Naive B cell (primary cell): ENCODE results near the gene HEXIM1. TPM values are rescaled to one million over a fixed set of nuclear protein-coding genes. Genes with fewer than 3 reads are reported as not detected.
A peak's percentile ranks its signal among the peaks of the same experiment; 100 is the strongest.
"Not testable (repeated sequence)": the region's sequence is repeated elsewhere in the genome, so short reads cannot be mapped to it uniquely, and the experiment has no call there.

Experiments used
- ATAC-seq, 2 donors: fragments of 150-1000 bp; cut with Tn5 transposase; 2 replicates each; pipeline ENCODE4 v1.10.0; 2021; ENCODE audit warnings: low read depth in 2 of 2, mild to moderate bottlenecking in 2 of 2, moderate library complexity in 2 of 2
- DNase-seq: peaks from one replicate; pipeline ENCODE4 v3.0.0; 2022
- H3K27ac Mint-ChIP-seq, 6 donors: one replicate each; pipeline ENCODE4 v1.8.0; 2020 to 2022; ENCODE audit warnings: mild to moderate bottlenecking in 6 of 6, mixed read lengths in 6 of 6, moderate library complexity in 5 of 6, inconsistent platforms in 2 of 6
- H3K27me3 Mint-ChIP-seq, 3 donors: one replicate each; pipeline ENCODE4 v1.8.0; 2021 to 2022; ENCODE audit warnings: mixed read lengths in 3 of 3, mild to moderate bottlenecking in 1 of 3
- H3K36me3 Mint-ChIP-seq, 2 donors: one replicate each; pipeline ENCODE4 v1.8.0; 2020 to 2022; ENCODE audit warnings: mixed read lengths in 2 of 2, inconsistent platforms in 1 of 2, mild to moderate bottlenecking in 1 of 2
- H3K4me1 Mint-ChIP-seq, 3 donors: one replicate each; pipeline ENCODE4 v1.8.0; 2020 to 2022; ENCODE audit warnings: mixed read lengths in 3 of 3, inconsistent platforms in 1 of 3, mild to moderate bottlenecking in 1 of 3, moderate library complexity in 1 of 3
- H3K4me3 Mint-ChIP-seq, 8 donors: one replicate each; pipeline ENCODE4 v1.8.0; 2020 to 2022; ENCODE audit warnings: mild to moderate bottlenecking in 8 of 8, mixed read lengths in 8 of 8, moderate library complexity in 8 of 8, inconsistent platforms in 2 of 8
- H3K9me3 Mint-ChIP-seq, 7 donors: one replicate each; pipeline ENCODE4 v1.8.0; 2020 to 2022; ENCODE audit warnings: mixed read lengths in 7 of 7, mild to moderate bottlenecking in 5 of 7, inconsistent platforms in 2 of 7, moderate library complexity in 1 of 7
- polyA plus RNA-seq, 6 donors: library from polyadenylated mRNA; unstranded; fragments of 300-500 nt; fragmentation: Illumina TruSeq; gene quantifications; one replicate each; pipeline ENCODE4 v1.2.3, GENCODE V29; 2021; ENCODE audit warnings: low read depth in 6 of 6

Gene HEXIM1
- polyA plus RNA-seq, 6 donors from 2014 or later, result 3.2 to 5.3 (median 4.1) TPM

DNA sequence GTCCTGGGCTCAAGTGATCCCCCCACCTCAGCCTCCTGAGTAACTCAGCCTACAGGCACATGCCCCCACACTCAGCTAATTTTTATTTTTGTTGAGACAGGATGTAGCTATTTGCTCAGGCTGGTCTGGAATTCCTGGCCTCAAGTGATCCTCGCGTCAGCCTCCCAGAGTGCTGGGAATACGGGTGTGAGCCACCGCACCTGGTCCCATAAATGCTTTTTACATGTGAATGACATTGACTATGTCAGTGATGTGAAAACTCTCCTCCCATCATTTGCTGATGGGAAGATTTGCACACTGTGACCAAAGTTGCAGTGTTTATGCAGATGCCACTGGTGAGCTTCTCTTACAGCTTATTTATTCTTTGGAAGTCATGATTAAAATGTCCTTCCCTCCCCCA, 30.9 kb upstream of the HEXIM1 start:
- Mint-ChIP-seq H3K27me3 (peaks cover 0 to 35% (median 23%) of the 10 kb centered on the region in 3 donors), H3K27ac (no peak overlapping the region), H3K4me1 (peaks cover 0 to 2% (median under 1%) of the 10 kb centered on the region in 3 donors), H3K36me3 (no peaks in the 10 kb centered on the region), H3K9me3 (no peaks in the 10 kb centered on the region), H3K4me3 (no peak overlapping the region)
- ATAC-seq, result no peak
- DNase-seq, result no peak

DNA sequence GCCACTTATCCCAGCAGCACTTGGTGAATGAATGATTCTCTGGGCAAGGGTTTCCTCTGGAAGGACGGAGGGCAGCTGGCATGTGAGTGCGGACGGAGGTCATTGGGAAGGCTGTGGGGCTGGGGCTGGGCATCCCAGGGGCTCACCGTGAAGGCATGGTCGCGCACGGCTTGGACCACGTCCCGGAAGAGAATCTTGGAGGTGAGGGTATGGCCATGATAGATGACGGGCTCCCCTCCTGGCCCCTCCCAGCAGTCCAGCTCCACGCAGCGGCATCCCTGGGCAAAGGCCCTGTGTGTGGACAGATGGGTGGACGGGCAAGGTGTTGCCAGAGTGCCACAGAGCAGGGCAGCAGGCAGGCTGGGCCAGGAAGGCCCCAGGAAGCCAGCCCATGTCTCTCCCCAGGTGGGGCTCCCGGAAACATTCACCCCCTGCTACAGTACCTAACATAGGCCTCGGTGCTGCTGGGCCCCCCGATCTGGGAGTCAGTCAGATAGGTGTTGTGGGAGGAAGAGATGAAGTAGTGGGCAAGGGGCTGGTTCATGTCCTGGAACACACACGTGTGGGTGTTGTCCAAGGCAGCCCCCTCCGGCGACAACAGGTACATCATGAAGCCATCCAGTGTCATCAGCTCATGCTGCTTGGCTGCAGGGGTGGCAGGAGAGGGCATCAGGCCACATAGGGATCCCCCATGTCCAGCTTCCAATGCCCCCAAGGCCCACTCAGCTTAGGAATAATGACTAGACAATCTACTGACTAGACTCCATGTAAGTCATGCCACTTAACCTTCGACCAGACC, 30.2 kb upstream of the HEXIM1 start:
- DNase-seq (no peak), ATAC-seq (no peak)
- H3K27me3 Mint-ChIP-seq, result peaks cover 0 to 38% (median 23%) of the 10 kb centered on the region in 3 donors
- H3K4me1 Mint-ChIP-seq, result no peaks in the 10 kb centered on the region
- no peaks in the 10 kb centered on the region for H3K36me3 Mint-ChIP-seq
- no peak overlapping the region for H3K4me3 Mint-ChIP-seq
- H3K9me3 Mint-ChIP-seq, result no peaks in the 10 kb centered on the region
- no peak overlapping the region for H3K27ac Mint-ChIP-seq

DNA sequence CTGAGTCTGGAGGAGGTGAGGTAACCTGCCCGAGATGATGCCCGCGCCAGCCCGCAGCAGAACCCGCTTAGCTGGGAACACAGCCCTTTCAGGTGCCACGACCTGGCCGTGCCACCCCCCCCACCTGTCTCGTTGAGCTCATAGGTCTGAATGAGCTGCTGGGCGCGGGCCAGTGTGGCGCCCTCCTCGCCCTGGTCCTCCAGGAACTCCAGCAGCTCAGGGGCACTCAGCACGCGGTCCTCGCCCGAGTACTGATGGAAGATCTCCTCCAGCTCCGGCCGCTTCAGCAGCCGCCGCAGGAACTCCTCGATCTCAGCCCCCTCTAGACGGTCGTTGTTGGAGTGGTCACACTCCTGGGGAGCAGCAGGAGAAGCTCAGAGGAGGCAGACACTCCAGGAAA, 29.6 kb upstream of the HEXIM1 start:
- H3K36me3 Mint-ChIP-seq, result no peaks in the 10 kb centered on the region
- DNase-seq (no peak), ATAC-seq (no peak)
- no peaks in the 10 kb centered on the region for H3K4me1 Mint-ChIP-seq
- H3K27ac Mint-ChIP-seq, result no peak overlapping the region
- no peak overlapping the region for H3K4me3 Mint-ChIP-seq
- H3K27me3 Mint-ChIP-seq, result peaks cover 0 to 41% (median 23%) of the 10 kb centered on the region in 3 donors
- H3K9me3 Mint-ChIP-seq, result no peaks in the 10 kb centered on the region

DNA sequence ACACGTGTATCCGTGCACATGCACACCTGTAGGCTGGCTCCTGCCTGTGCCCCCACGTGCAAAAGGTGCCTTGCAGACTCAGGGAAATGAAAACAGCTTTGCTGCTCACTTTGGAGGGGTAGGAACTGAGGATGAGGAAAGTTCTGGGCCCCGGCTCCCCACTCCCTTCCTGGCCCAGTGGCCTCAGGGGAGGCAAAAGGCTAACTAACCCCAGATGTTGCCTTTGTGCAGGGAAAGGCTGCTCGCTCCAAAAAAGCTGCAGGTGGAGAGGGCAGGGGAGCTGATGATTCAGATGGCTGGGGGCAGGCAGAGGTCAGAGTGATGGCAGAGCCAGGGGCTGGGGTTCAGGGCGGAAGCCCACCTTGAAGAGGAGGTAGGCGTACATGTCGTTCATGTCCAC, 28.3 kb upstream of the HEXIM1 start:
- no peaks in the 10 kb centered on the region for H3K4me1 Mint-ChIP-seq
- no peak for DNase-seq
- ATAC-seq, result no peak
- no peaks in the 10 kb centered on the region for H3K36me3 Mint-ChIP-seq
- H3K4me3 Mint-ChIP-seq, result no peak overlapping the region
- H3K9me3 Mint-ChIP-seq, result no peaks in the 10 kb centered on the region
- H3K27me3 Mint-ChIP-seq, result peaks cover 0 to 41% (median 23%) of the 10 kb centered on the region in 3 donors
- no peak overlapping the region for H3K27ac Mint-ChIP-seq

DNA sequence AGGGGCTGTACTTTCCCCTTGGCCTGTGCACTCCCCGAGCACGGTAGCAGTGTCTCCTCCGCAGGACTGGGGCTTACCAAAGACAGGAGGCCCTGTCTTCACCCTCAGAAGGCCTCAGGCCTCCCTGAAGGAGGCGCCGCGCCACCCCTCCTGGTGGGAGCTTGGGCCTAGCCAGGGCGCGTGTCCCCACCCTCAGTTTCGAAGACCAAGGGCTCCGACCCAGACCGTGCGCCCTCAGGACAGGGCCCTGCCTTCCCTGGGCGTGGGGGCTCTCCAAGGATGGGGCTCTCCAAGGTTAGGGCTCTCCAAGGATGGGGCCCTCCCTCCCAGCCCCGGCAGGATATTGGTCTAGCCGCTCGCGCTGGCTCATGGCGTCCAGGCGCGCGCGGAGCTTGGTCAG, 27.7 kb upstream of the HEXIM1 start:
- no peak for DNase-seq
- ATAC-seq, result peak in 1 of 2 donors; percentile 23
- Mint-ChIP-seq H3K4me1 (no peaks in the 10 kb centered on the region), H3K4me3 (no peak overlapping the region), H3K27ac (no peak overlapping the region), H3K9me3 (no peaks in the 10 kb centered on the region), H3K36me3 (no peaks in the 10 kb centered on the region), H3K27me3 (peaks cover 0 to 41% (median 22%) of the 10 kb centered on the region in 3 donors)

DNA sequence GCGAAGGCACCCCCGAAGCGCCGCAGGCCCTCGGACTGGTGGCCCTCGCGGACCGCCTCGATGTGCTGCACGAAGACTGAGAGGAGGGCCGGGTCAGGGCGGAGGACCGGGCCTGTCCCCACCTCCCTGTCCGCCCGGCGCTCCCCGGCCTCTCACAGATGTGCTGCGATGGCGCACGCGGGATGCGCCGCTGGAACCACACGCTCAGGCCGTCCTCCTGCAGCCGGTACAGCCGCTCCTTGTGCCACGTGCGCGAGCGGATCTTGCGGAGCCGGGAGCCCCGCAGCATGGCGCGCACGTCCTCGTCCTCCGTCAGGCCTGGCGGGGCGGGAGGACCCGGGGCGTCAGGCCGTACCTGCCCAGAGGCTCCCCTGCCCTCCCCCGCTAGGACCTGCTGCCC, 27.2 kb upstream of the HEXIM1 start:
- no peaks in the 10 kb centered on the region for H3K36me3 Mint-ChIP-seq

DNA sequence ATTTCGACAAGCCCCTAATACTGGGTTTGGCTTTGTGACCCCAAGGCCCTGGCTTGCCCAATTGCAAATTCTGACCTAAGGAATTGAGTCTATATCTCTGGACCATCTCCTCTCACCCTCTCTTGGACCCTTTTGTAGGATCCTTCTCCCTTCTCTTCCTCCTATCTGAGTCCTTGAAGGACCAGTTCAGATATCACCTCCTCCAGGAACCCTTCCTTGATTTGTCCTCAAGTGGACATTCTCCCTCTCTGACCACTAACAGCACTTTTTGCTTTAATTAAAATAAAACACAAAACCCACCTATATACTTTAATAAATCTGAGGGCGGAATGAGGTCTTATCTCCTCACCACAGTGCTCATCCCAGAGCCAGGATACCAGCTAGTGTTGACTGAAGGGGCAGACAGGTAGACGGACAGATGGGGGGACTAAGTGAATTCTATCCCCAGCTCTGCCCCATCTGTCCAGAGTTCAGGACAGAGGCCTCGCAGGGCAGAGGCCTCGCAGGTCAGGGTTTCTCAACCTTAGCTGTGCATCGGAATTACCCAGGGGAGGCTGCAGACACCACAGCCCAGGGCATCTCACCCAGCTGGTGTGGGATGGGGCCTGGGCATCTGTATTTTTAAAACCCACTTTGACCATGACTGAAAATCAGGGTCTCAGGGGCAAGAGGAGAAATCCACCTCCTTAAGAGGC, 25.1 kb upstream of the HEXIM1 start:
- no peak for ATAC-seq
- no peak overlapping the region for H3K4me3 Mint-ChIP-seq
- H3K4me1 Mint-ChIP-seq, result no peaks in the 10 kb centered on the region
- DNase-seq, result no peak
- no peaks in the 10 kb centered on the region for H3K36me3 Mint-ChIP-seq
- H3K9me3 Mint-ChIP-seq, result no peaks in the 10 kb centered on the region
- H3K27me3 Mint-ChIP-seq, result peaks cover 0 to 31% (median 11%) of the 10 kb centered on the region in 3 donors
- H3K27ac Mint-ChIP-seq, result peak overlapping the region in 1 of 6 donors; percentile 79

More for the DNA sequence above, 27.2 kb upstream of the HEXIM1 start:
- Mint-ChIP-seq H3K27ac (no peak overlapping the region), H3K4me1 (no peaks in the 10 kb centered on the region), H3K9me3 (no peaks in the 10 kb centered on the region), H3K27me3 (peaks cover 0 to 37% (median 17%) of the 10 kb centered on the region in 3 donors), H3K4me3 (no peak overlapping the region)
- no peak for DNase-seq
- no peak for ATAC-seq

DNA sequence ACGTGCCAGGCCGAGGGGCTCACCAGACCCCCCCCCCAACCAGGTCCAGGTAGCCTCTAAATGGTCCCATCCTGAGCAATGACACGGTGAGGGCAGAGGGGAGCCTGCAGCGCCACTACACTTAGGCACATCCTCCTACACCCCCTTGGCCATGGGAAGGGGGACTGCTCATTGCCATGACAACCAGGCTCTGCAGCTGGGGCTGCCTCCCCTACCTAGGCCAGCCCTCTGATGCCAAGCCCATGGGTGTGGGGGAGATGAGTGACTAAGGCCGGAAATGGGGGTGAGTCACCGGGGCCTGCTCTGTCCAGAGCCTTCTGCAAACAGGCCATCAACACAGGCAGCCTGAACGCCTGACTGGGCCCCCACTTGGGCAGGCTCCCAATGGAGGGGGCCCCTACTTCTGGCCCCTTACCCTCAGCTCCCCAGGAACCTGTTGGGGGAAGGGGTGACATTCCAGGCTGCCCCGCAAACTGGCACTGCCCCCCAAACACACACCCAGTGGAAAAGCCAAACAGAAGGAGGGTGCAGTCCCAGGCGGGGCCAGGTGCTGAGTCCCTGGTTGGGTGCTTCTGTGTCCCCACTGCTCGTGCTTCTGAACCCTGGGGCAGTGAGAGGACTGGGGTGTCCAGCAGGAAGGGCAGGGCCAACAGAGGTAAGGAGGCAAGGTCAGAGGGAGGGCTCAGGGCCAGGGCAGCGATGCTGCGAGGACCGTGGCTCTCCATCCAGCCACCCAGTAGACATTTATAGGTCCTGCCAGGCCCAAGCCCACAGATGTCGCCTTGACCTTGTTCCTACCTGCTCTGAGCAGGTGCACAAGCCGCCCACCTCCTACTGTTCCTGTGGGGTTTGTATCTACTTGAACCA, 24.1 kb upstream of the HEXIM1 start:
- ATAC-seq (no peak), DNase-seq (no peak)
- no peaks in the 10 kb centered on the region for H3K4me1 Mint-ChIP-seq
- H3K4me3 Mint-ChIP-seq, result no peak overlapping the region
- no peak overlapping the region for H3K27ac Mint-ChIP-seq
- H3K27me3 Mint-ChIP-seq, result peaks cover 0 to 29% (median 11%) of the 10 kb centered on the region in 3 donors
- no peaks in the 10 kb centered on the region for H3K9me3 Mint-ChIP-seq
- H3K36me3 Mint-ChIP-seq, result no peaks in the 10 kb centered on the region

DNA sequence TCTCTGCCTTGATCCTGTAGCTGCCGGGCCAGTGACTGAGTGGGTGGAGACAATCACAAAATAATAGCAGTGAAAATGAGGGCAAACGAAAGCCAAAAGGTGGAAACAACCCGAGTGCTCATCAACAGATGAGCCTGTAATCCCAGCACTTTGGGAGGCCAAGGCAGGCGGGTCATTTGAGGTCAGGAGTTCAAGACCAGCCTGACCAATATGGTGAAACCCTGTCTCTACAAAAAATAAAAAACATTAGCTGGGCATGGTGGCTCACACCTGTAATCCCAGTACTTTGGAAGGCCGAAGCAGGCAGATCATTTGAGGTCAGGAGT, 23.5 kb upstream of the HEXIM1 start:
- not testable (repeated sequence) for H3K4me1 Mint-ChIP-seq, DNase-seq, H3K9me3 Mint-ChIP-seq, H3K36me3 Mint-ChIP-seq, ATAC-seq, H3K4me3 Mint-ChIP-seq
- Mint-ChIP-seq H3K27ac (peak overlapping the region in 1 of 6 donors; percentile 16), H3K27me3 (peaks cover 0 to 23% (median 11%) of the 10 kb centered on the region in 3 donors)

DNA sequence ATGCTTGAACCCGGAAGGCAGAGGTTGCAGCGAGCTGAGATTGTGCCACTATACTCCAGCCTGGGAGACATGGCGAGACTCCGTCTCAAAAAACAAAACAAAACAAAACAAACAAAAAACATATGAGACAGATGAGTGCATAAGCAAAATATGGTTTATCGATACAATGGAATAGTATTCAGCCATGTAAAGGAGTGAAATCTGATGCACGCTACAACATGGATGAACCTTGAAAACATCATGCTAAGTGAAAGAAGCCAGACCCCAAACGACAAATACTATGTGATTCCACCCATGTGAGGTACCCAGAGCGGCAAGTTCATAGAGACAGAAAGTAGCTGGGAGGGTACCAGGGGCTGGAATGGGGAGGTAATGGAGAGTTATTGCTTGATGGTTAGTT, 22.8 kb upstream of the HEXIM1 start:
- Mint-ChIP-seq H3K4me3 (no peak overlapping the region), H3K27me3 (peaks cover 0 to 22% (median 15%) of the 10 kb centered on the region in 3 donors), H3K9me3 (no peaks in the 10 kb centered on the region), H3K4me1 (no peaks in the 10 kb centered on the region), H3K27ac (no peak overlapping the region), H3K36me3 (no peaks in the 10 kb centered on the region)
- DNase-seq, result no peak
- no peak for ATAC-seq

DNA sequence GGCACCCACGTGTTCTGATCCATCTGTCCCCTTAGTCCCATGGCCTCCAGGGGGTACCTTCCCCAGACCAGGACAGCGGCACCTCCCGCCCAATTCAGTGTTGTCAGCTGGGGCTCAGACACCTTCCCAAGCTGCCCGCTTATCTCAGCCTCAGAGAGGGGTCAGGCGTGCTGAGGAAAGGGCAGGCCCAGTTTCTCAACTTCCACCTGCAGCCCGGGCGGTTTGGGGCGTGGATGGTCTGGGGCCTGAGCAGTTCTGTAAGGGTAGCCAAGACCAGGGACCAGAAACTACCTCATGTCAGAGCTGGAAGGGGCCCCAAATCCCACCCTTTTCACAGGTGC, 21.1 kb upstream of the HEXIM1 start:
- Mint-ChIP-seq H3K27me3 (peaks cover 3 to 21% (median 11%) of the 10 kb centered on the region in 3 donors), H3K9me3 (no peaks in the 10 kb centered on the region), H3K27ac (no peak overlapping the region), H3K4me3 (no peak overlapping the region), H3K36me3 (no peaks in the 10 kb centered on the region), H3K4me1 (peaks cover 0 to 7% (median 0%) of the 10 kb centered on the region in 3 donors)
- no peak for ATAC-seq
- no peak for DNase-seq

DNA sequence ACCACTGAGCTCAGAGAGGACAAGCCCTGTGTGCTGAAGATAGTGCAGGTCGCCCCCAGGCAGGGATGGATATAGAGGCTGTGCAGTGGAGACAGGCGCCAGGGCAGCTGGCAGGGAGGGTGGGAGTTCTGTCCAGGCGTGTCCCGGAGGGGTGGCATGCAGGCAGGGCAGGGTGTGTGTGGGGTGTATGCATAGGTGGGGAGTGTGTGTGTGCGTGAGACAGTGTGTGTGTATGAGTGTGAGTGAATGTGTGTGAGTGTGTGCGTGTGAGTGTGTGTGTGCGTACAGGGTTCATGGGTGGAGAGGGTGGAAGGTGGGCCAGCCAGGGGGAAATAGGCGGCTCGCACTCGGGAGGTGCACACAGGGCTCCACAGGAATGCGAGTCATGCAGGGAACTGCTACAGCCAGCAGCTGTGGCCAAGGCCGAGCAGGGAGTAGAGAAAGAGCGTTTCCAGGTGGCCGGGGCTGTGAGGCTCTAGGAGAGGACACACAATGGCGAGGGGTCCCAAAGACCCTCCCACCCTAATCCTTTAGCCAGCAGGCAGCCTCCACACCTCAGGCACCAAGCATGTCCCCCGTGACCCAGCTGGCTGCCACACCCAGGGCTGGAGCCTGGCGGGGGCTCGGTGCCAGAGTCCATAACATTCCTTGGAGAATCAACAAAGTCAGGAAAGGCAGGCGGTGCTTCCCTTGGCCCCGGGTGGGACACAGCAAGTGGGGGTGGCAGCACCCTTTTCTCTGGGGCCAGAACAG, 20.6 kb upstream of the HEXIM1 start:
- H3K27me3 Mint-ChIP-seq, result peaks cover 3 to 21% (median 11%) of the 10 kb centered on the region in 3 donors
- H3K4me3 Mint-ChIP-seq, result peak overlapping the region in 1 of 8 donors; percentile 68
- peak overlapping the region in 1 of 6 donors; percentile 86 for H3K27ac Mint-ChIP-seq
- ATAC-seq (no peak), DNase-seq (no peak)
- H3K36me3 Mint-ChIP-seq, result no peaks in the 10 kb centered on the region
- peaks cover 0 to 7% (median 0%) of the 10 kb centered on the region in 3 donors for H3K4me1 Mint-ChIP-seq
- no peaks in the 10 kb centered on the region for H3K9me3 Mint-ChIP-seq

DNA sequence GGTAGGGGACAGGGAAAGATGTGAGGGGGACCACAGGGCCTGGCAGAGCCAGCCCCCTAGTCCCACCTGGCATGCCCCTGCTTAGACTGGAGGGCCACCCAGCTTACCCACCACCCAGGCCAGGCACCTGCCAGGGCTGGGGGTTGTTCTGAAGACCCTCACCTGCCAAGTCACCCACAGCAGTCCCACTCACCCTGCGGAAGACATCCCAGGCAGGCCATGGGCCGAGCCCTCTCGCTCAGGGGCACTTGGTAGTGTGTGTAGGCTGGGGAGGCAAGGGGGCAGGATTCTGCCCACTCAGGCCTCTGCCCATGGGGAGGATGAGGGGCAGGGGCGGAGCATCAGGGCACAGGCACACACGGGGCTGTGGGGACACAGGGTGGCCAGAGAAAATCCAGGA, 19.9 kb upstream of the HEXIM1 start:
- H3K27me3 Mint-ChIP-seq, result peaks cover 3 to 16% (median 11%) of the 10 kb centered on the region in 3 donors
- no peaks in the 10 kb centered on the region for H3K9me3 Mint-ChIP-seq
- H3K36me3 Mint-ChIP-seq, result no peaks in the 10 kb centered on the region
- no peak for DNase-seq
- H3K27ac Mint-ChIP-seq, result no peak overlapping the region
- peaks cover 0 to 9% (median 0%) of the 10 kb centered on the region in 3 donors for H3K4me1 Mint-ChIP-seq
- no peak for ATAC-seq
- no peak overlapping the region for H3K4me3 Mint-ChIP-seq
